PC-9 (cell line): ENCODE data around the gene STAT5B. TPM values are rescaled to one million over a fixed set of nuclear protein-coding genes. Genes with fewer than 3 reads are reported as not detected.
"Not testable (repeated sequence)": the region's sequence is repeated elsewhere in the genome, so short reads cannot be mapped to it uniquely, and the experiment has no call there.

ENCODE experiments used
- BruUV-seq: library from RNA; stranded (reverse); fragments of 400-500 nt; replicated peaks from 2 replicates; lab custom pipeline; 2021; lab: Mats Ljungman, UMichigan
- CTCF ChIA-PET: fragments of 300-600 bp; sonication (Branson Sonifier 250); formaldehyde crosslinking; loops from one replicate; lab custom pipeline; 2022; ENCODE audit warnings: antibody characterized with exemption; lab: Charles Lee
- POLR2A ChIA-PET: fragments of 300-600 bp; sonication (Branson Sonifier 250); formaldehyde crosslinking; loops from one replicate; lab custom pipeline; 2022; ENCODE audit warnings: antibody characterized with exemption; ENCODE audit not compliant: unreplicated experiment; lab: Charles Lee
- DNase-seq, 2 experiments: peaks; one replicate each; pipeline versions ENCODE4 v3.0.0 to v3.0.0-alpha.2; 2015 to 2022; ENCODE audit warnings: mixed read lengths in 1 of 2
- H2AFZ ChIP-seq: fragments of 200-600 bp; sonication (generic); 2 replicates; pipeline ENCODE4 v1.8.1; 2017; ENCODE audit warnings: antibody characterized with exemption
- H3F3A ChIP-seq: fragments of 200-600 bp; sonication (generic); 2 replicates; pipeline ENCODE4 v1.8.1; 2017; ENCODE audit warnings: antibody characterized with exemption, mild to moderate bottlenecking, low read depth; ENCODE audit not compliant: insufficient read depth
- H3K27ac ChIP-seq: fragments of 200-600 bp; sonication (generic); 2 replicates; pipeline ENCODE4 v1.6.1; 2016; ENCODE audit warnings: mixed run types
- H3K27me3 ChIP-seq: fragments of 200-600 bp; sonication (generic); 2 replicates; pipeline ENCODE4 v1.6.1; 2016; ENCODE audit warnings: low read depth, mixed run types; ENCODE audit not compliant: insufficient read depth
- H3K36me3 ChIP-seq: fragments of 200-600 bp; sonication (generic); 2 replicates; pipeline ENCODE4 v1.6.1; 2016; ENCODE audit warnings: low read depth, mixed run types
- H3K4me1 ChIP-seq: fragments of 200-600 bp; sonication (generic); replicated peaks from 2 replicates; pipeline ENCODE4 v1.6.1; 2016; ENCODE audit warnings: mixed run types; ENCODE audit not compliant: insufficient read depth
- H3K4me2 ChIP-seq: fragments of 200-600 bp; sonication (generic); 2 replicates; pipeline ENCODE4 v1.6.1; 2017; ENCODE audit warnings: mixed run types
- H3K4me3 ChIP-seq: fragments of 200-600 bp; sonication (generic); 2 replicates; pipeline ENCODE4 v1.6.1; 2016; ENCODE audit warnings: mixed run types
- H3K79me2 ChIP-seq: fragments of 200-600 bp; sonication (generic); 2 replicates; pipeline ENCODE4 v1.6.1; 2017; ENCODE audit warnings: low read depth, mixed run types
- H3K9me2 ChIP-seq: fragments of 200-600 bp; sonication (generic); 2 replicates; pipeline ENCODE4 v1.8.1; 2017; ENCODE audit warnings: mild to moderate bottlenecking; ENCODE audit not compliant: insufficient read depth
- H3K9me3 ChIP-seq: fragments of 200-600 bp; sonication (generic); 2 replicates; pipeline ENCODE4 v1.8.1; 2016; ENCODE audit warnings: low read depth; ENCODE audit not compliant: insufficient read depth
- H4K20me1 ChIP-seq: fragments of 200-600 bp; sonication (generic); 2 replicates; pipeline ENCODE4 v1.8.1; 2017; ENCODE audit not compliant: insufficient read depth
- CTCF ChIP-seq: fragments of 200-600 bp; sonication (generic); conservative IDR thresholded peaks from 2 replicates; pipeline ENCODE4 v1.6.1; 2017; ENCODE audit warnings: mixed run types, antibody characterized with exemption, mild to moderate bottlenecking, moderate library complexity
- EZH2 ChIP-seq: fragments of 200-600 bp; sonication (generic); IDR thresholded peaks from 2 replicates; pipeline ENCODE4 v1.8.0; 2017; ENCODE audit warnings: antibody characterized with exemption, low read depth
- intact Hi-C: fragments of 100-400 bp; cut with micrococcal nuclease; formaldehyde crosslinking; loops from one replicate; pipeline ENCODE4 v1.10.0; 2022; ENCODE audit not compliant: unreplicated experiment
- total RNA-seq: library from RNA; stranded (reverse); gene quantifications from 2 replicates; pipeline ENCODE4 v1.2.3, GENCODE V29; 2021

Gene STAT5B
- total RNA-seq, 1 experiment from 2014 or later, result 19.5 TPM

GRCh38 chr17:42307362-42307927, 31.3 kb upstream of the STAT5B start:
- Histone ChIP-seq H3K9me3 (no peaks in the 10 kb centered on the region), H3K4me2 (no peak overlapping the region), H3K36me3 (no peaks in the 10 kb centered on the region), H2AFZ (no peak overlapping the region), H3K4me3 (no peak overlapping the region), H3K79me2 (no peaks in the 10 kb centered on the region), H4K20me1 (no peaks in the 10 kb centered on the region), H3F3A (no peaks in the 10 kb centered on the region; the same call in 1 of the 2 replicates), H3K27ac (no peak overlapping the region), H3K27me3 (no peaks in the 10 kb centered on the region), H3K4me1 (no peaks in the 10 kb centered on the region), H3K9me2 (no peaks in the 10 kb centered on the region)
- POLR2A ChIA-PET, result no interaction called here
- BruUV-seq, result no TSS peak
- DNase-seq, result no peak
- no peak for TF ChIP-seq EZH2
- intact Hi-C loops, result no loop called here
- CTCF ChIA-PET, result no interaction called here

DNA sequence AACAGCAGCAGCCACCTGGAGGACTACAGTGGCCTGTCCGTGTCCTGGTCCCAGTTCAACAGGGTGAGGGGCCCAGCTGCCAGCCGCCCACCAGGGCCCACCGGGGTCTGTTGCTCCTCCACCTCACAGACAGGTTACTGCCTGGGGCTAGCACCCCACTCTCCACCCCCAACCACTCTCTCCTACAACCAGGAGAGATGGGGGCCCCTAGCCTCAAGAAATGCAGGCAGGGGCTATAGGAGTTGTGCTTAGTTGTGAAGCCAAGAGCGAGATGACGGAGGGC, 30.1 kb upstream of the STAT5B start:
- CTCF ChIA-PET, result no interaction called here

GRCh38 chr17:42305543-42306384, 29.6 kb upstream of the STAT5B start:
- Histone ChIP-seq H3F3A (no peaks in the 10 kb centered on the region), H3K79me2 (no peaks in the 10 kb centered on the region), H3K36me3 (no peaks in the 10 kb centered on the region), H3K9me2 (no peaks in the 10 kb centered on the region), H3K27me3 (no peaks in the 10 kb centered on the region), H2AFZ (no peak overlapping the region), H3K4me2 (no peak overlapping the region), H3K4me3 (no peak overlapping the region), H3K9me3 (no peaks in the 10 kb centered on the region), H3K27ac (no peak overlapping the region), H3K4me1 (no peaks in the 10 kb centered on the region), H4K20me1 (no peaks in the 10 kb centered on the region)
- CTCF ChIA-PET, result no interaction called here
- POLR2A ChIA-PET, result no interaction called here
- intact Hi-C loops, result no loop called here
- no TSS peak for BruUV-seq
- TF ChIP-seq EZH2 (no peak), CTCF (no peak)
- DNase-seq, result no peak

More for the DNA sequence above, 30.1 kb upstream of the STAT5B start:
- no peaks in the 10 kb centered on the region for H3K4me1 ChIP-seq
- no peaks in the 10 kb centered on the region for H3K36me3 ChIP-seq
- no TSS peak for BruUV-seq
- no peak overlapping the region for H3K4me3 ChIP-seq
- no peaks in the 10 kb centered on the region for H3K9me3 ChIP-seq
- DNase-seq, result no peak
- H3K79me2 ChIP-seq, result no peaks in the 10 kb centered on the region
- no peaks in the 10 kb centered on the region; the same call in 1 of the 2 replicates for H3F3A ChIP-seq
- intact Hi-C loops, result no loop called here
- no peak overlapping the region for H3K4me2 ChIP-seq
- no peak overlapping the region for H2AFZ ChIP-seq
- TF ChIP-seq CTCF (no peak), EZH2 (no peak)
- no peaks in the 10 kb centered on the region for H3K9me2 ChIP-seq
- no peaks in the 10 kb centered on the region for H4K20me1 ChIP-seq
- H3K27me3 ChIP-seq, result no peaks in the 10 kb centered on the region
- POLR2A ChIA-PET, result no interaction called here
- H3K27ac ChIP-seq, result no peak overlapping the region

DNA sequence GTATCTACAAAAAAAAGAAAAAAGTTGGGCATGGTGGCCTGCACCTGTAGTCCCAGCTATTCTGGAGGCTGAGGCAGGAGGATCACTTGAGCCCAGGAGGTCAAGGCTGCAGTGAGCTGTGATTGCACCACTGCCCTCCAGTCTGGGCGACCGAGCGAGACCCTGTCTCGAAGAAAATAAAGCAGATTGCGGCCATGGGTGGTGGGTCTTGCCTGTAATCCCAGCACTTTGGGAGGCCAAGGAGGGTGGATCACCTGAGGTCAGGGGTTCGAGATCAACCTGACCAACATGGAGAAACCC, 28.8 kb upstream of the STAT5B start:
- POLR2A ChIA-PET, BruUV-seq, H3K4me2 ChIP-seq, H4K20me1 ChIP-seq, H3K9me2 ChIP-seq, H3K27ac ChIP-seq, DNase-seq, H3K27me3 ChIP-seq, H3K4me3 ChIP-seq, H3F3A ChIP-seq, intact Hi-C loops, CTCF ChIA-PET, H3K4me1 ChIP-seq, H2AFZ ChIP-seq, H3K79me2 ChIP-seq, H3K36me3 ChIP-seq, H3K9me3 ChIP-seq: not testable (repeated sequence)
